B cell (primary cell): ENCODE data around the gene PDE4B.

ENCODE experiments used
- CTCF ChIP-seq: fragments of 200-600 bp; IDR thresholded peaks from one replicate; pipeline ENCODE4 v1.8.0; 2022; ENCODE audit warnings: antibody characterized with exemption, mild to moderate bottlenecking
- EZH2 ChIP-seq: IDR thresholded peaks from 2 replicates; pipeline ENCODE4 v1.6.1; 2012; ENCODE audit warnings: borderline replicate concordance, low read depth, mild to moderate bottlenecking, moderate library complexity, low read length; ENCODE audit not compliant: insufficient read depth, poor library complexity, severe bottlenecking

DNA sequence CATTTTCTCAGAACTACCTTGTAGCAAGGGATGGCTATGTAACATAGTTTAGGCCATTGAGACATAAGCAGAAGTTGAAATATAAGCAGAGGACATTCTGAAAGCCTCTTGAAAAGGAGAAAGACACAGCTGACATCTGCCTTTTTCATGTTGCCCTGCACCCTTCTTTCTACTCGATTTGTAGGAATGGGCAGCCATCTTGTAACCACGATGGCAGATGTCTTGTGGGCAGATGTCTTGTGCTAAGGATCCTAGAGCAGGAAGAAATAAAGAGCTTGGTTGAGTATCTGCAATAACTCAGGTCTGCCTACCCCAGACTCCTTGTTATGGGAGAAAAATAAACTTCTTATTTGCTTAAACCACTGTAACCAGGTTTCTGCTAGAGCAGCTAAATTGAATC lies 351.0 kb downstream of the PDE4B start:
- TF ChIP-seq CTCF (no peak), EZH2 (no peak)
